Measurements from ENCODE around the gene TWIST2.

TWIST2 gene

DNA sequence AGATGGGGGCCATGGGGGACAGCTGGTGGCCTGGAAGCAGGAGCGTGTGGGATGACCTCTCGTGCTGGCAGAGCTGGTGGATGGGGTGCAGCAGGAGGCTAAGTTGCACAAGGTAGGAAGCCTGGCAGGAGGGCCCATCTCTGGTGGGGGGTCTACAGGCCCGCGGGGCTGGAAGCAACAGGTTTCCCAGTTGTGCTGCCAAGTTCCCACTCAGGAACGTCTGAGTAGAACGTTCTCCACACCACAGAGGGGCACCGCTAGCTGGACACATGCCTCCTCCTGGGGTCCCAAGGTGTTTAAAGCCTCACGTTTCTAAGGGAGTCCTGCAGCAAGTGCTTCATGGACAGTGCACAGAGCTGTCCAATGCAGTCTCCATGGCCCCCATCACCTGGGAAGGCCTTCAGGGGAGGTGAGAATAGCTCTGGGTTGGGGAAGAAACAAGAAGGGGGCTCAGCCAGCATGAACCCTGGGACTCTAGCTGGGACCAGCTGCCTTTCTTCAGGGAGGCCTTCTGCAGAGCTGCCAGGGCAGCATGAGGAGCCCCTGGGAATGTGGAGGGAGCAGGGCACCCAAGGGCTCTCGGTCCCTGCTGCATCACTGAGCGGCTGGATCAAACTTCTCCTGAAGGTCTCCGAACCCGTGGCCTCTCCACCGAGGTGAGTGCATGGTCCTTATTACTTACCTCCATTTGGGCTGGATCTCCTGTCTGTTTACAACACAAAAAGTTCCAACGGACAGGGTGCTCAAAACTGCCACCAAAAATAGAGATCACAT, 80.0 kb downstream of the TWIST2 start:
- no peak for TF ChIP-seq FOXM1 (IDR thresholded peaks at IDR 0.05; ENCODE audit: borderline replicate concordance, low read depth)
- TF ChIP-seq CEBPB (IDR thresholded peaks at IDR 0.05), result no peak
- TF ChIP-seq TAF1 (IDR thresholded peaks at IDR 0.05; ENCODE audit: low read depth), result no peak
- TF ChIP-seq, protein P1, sequence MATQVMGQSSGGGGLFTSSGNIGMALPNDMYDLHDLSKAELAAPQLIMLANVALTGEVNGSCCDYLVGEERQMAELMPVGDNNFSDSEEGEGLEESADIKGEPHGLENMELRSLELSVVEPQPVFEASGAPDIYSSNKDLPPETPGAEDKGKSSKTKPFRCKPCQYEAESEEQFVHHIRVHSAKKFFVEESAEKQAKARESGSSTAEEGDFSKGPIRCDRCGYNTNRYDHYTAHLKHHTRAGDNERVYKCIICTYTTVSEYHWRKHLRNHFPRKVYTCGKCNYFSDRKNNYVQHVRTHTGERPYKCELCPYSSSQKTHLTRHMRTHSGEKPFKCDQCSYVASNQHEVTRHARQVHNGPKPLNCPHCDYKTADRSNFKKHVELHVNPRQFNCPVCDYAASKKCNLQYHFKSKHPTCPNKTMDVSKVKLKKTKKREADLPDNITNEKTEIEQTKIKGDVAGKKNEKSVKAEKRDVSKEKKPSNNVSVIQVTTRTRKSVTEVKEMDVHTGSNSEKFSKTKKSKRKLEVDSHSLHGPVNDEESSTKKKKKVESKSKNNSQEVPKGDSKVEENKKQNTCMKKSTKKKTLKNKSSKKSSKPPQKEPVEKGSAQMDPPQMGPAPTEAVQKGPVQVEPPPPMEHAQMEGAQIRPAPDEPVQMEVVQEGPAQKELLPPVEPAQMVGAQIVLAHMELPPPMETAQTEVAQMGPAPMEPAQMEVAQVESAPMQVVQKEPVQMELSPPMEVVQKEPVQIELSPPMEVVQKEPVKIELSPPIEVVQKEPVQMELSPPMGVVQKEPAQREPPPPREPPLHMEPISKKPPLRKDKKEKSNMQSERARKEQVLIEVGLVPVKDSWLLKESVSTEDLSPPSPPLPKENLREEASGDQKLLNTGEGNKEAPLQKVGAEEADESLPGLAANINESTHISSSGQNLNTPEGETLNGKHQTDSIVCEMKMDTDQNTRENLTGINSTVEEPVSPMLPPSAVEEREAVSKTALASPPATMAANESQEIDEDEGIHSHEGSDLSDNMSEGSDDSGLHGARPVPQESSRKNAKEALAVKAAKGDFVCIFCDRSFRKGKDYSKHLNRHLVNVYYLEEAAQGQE (IDR thresholded peaks at IDR 0.05; ENCODE audit: low read depth), result no peak
- no peak for TF ChIP-seq NFIC (IDR thresholded peaks at IDR 0.05)
- TF ChIP-seq RAD21 (IDR thresholded peaks at IDR 0.05; ENCODE audit: low read depth), result no peak
- TF ChIP-seq ZBTB7A (IDR thresholded peaks at IDR 0.05; ENCODE audit: low read depth), result no peak
- TF ChIP-seq YY1 (IDR thresholded peaks at IDR 0.05; ENCODE audit: low read depth), result no peak
- TF ChIP-seq TCF12 (IDR thresholded peaks at IDR 0.05; ENCODE audit: low read depth), result no peak
- TF ChIP-seq USF1 (IDR thresholded peaks at IDR 0.05), result no peak
- TF ChIP-seq CREB1 (IDR thresholded peaks at IDR 0.05; ENCODE audit: low read depth), result no peak
- TF ChIP-seq TEAD4 (IDR thresholded peaks at IDR 0.05), result no peak

DNA sequence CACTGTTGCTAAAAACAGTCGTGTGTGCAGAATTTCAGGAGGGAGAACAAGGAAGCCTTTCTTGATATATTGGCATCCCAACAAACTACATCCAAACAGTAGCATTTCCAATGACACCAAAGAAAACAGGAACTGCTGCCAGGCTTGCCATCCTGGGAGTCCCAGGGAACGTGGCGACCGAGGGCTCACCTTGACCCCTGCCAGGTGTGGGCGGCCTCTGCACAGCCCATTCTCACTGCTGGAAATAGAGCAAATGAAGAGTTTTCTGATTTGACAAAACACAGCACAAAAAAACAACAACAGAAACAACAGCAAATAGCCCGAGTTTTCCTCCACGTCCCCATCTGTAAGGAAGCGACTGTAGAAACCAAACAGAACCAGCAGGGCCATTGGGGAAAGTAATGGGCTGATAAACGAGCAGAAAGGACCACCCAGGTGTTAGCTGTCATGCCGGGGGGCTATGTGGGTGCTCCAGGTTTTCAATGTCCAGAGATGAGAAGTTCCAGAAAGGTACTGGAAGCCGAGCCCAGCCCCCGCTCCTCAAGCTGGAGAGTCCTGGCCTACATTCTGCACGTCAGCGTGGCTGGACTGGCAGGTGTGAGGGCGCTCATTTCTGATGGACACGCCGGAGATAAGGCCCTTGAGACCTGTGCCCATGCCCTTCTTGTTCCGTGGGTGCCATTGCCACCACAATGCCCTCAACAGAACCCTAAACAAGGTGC, 80.8 kb downstream of the TWIST2 start:
- TF ChIP-seq EP300 (IDR thresholded peaks at IDR 0.05; ENCODE audit: borderline replicate concordance) (no peak), ZBTB7A (IDR thresholded peaks at IDR 0.05; ENCODE audit: low read depth) (no peak), FOXM1 (IDR thresholded peaks at IDR 0.05; ENCODE audit: borderline replicate concordance, low read depth) (no peak), TAF1 (IDR thresholded peaks at IDR 0.05; ENCODE audit: low read depth) (no peak), USF1 (IDR thresholded peaks at IDR 0.05) (no peak), NFIC (IDR thresholded peaks at IDR 0.05) (no peak), TCF12 (IDR thresholded peaks at IDR 0.05; ENCODE audit: low read depth) (no peak), CEBPB (IDR thresholded peaks at IDR 0.05) (no peak), EGR1 (IDR thresholded peaks at IDR 0.05) (no peak), RAD21 (IDR thresholded peaks at IDR 0.05; ENCODE audit: low read depth) (no peak), YY1 (IDR thresholded peaks at IDR 0.05; ENCODE audit: low read depth) (no peak), TEAD4 (IDR thresholded peaks at IDR 0.05) (no peak)
- TF ChIP-seq, protein P2, sequence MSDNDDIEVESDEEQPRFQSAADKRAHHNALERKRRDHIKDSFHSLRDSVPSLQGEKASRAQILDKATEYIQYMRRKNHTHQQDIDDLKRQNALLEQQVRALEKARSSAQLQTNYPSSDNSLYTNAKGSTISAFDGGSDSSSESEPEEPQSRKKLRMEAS (IDR thresholded peaks at IDR 0.05), result no peak
- TF ChIP-seq, protein P1 (IDR thresholded peaks at IDR 0.05; ENCODE audit: low read depth), result no peak

- TF ChIP-seq ZBTB7A (IDR thresholded peaks at IDR 0.05; ENCODE audit: low read depth) (no peak), TAF1 (IDR thresholded peaks at IDR 0.05; ENCODE audit: low read depth) (no peak), TCF12 (IDR thresholded peaks at IDR 0.05; ENCODE audit: low read depth) (no peak), CEBPB (IDR thresholded peaks at IDR 0.05) (no peak), YY1 (IDR thresholded peaks at IDR 0.05; ENCODE audit: low read depth) (no peak), EP300 (IDR thresholded peaks at IDR 0.05; ENCODE audit: borderline replicate concordance) (no peak), TEAD4 (IDR thresholded peaks at IDR 0.05) (no peak)
Observed at GRCh38 chr2:238929242-238930081, 81.6 kb downstream of the TWIST2 start.

DNA sequence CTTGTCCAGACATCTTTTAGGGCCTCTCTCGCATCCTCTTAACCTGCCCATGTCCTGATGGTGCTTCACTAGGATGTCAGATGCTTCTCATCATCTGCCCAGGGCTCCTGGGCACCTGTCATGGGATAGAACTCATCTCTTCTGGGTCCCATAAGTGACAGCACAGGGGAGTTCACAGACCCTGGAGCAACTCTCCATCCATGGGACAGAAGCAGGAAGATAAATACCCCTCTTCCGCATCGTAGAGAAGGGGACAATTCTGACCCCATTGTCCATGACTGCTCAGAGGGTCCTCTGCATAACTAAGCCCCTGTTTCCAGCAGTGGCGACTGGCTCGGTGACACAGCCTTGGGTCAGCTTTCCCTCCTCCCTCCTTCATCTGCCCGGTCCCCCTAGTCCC, 82.3 kb downstream of the TWIST2 start:
- TF ChIP-seq FOXM1 (IDR thresholded peaks at IDR 0.05; ENCODE audit: borderline replicate concordance, low read depth) (no peak), CREB1 (IDR thresholded peaks at IDR 0.05; ENCODE audit: low read depth) (no peak), ZBTB7A (IDR thresholded peaks at IDR 0.05; ENCODE audit: low read depth) (no peak), RAD21 (IDR thresholded peaks at IDR 0.05; ENCODE audit: low read depth) (no peak), YY1 (IDR thresholded peaks at IDR 0.05; ENCODE audit: low read depth) (no peak)
